HepG2 (cell line): ENCODE measurements around the gene MRPL18. TPM values are rescaled to one million over a fixed set of nuclear protein-coding genes. Genes with fewer than 3 reads are reported as not detected.

ENCODE experiments used
- ARNT2 ChIP-seq: sonication (generic); formaldehyde crosslinking; IDR thresholded peaks from 2 replicates; pipeline ENCODE4 v1.8.0; 2022; ENCODE audit warnings: mild to moderate bottlenecking, low read depth, missing genetic modification reagents, moderate library complexity
- BRCA1 ChIP-seq: sonication (generic); formaldehyde crosslinking; IDR thresholded peaks from 2 replicates; pipeline ENCODE4 v1.4.0; 2020; ENCODE audit warnings: missing genetic modification reagents
- CBX5 ChIP-seq: sonication (generic); formaldehyde crosslinking; IDR thresholded peaks from 2 replicates; pipeline ENCODE4 v1.4.0; 2020; ENCODE audit warnings: missing genetic modification reagents, borderline replicate concordance
- CENPX ChIP-seq: sonication (generic); formaldehyde crosslinking; IDR thresholded peaks from 2 replicates; pipeline ENCODE4 v1.9.0; 2021; ENCODE audit warnings: mild to moderate bottlenecking, missing genetic modification reagents, moderate library complexity
- IKZF1 ChIP-seq: fragments of 450-650 bp; IDR thresholded peaks from 2 replicates; pipeline ENCODE4 v1.7.1; 2016
- ISL2 ChIP-seq: sonication (generic); formaldehyde crosslinking; IDR thresholded peaks from 2 replicates; pipeline ENCODE4 v1.5.0; 2020; ENCODE audit warnings: missing genetic modification reagents
- NFE2L2 ChIP-seq: fragments of 150-350 bp; IDR thresholded peaks from 2 replicates; pipeline ENCODE4 v1.6.1; 2014; ENCODE audit warnings: low read length
- NR2F1 ChIP-seq, 2 experiments: fragments of 450-650 bp in 1 of 2; formaldehyde crosslinking in 1 of 2; IDR thresholded peaks; 2 replicates each; pipeline versions ENCODE4 v1.5.0 to v1.6.1; 2016 to 2020; ENCODE audit warnings: mild to moderate bottlenecking in 1 of 2, missing compliant biosample characterization in 1 of 2, missing genetic modification reagents in 1 of 2, moderate library complexity in 1 of 2
- SRSF9 ChIP-seq: fragments of 200-400 bp; formaldehyde crosslinking; IDR thresholded peaks from 2 replicates; pipeline ENCODE4 v1.6.1; 2018; ENCODE audit warnings: borderline replicate concordance, mild to moderate bottlenecking, low read depth, low read length; ENCODE audit not compliant: insufficient read depth, poor library complexity, severe bottlenecking
- TMF1 ChIP-seq: sonication (generic); formaldehyde crosslinking; IDR thresholded peaks from 2 replicates; pipeline ENCODE4 v1.8.1; 2022; ENCODE audit warnings: low read depth, missing genetic modification reagents
- ZFP37 ChIP-seq: sonication (generic); formaldehyde crosslinking; IDR thresholded peaks from 2 replicates; pipeline ENCODE4 v1.4.0; 2020; ENCODE audit warnings: missing genetic modification reagents, borderline replicate concordance
- ZNF24 ChIP-seq: fragments of 450-650 bp; IDR thresholded peaks from 2 replicates; pipeline ENCODE4 v1.6.1; 2017; ENCODE audit warnings: antibody characterized with exemption, mild to moderate bottlenecking
- ZNF543 ChIP-seq: sonication (generic); formaldehyde crosslinking; IDR thresholded peaks from 2 replicates; pipeline ENCODE4 v1.4.0; 2020; ENCODE audit warnings: mild to moderate bottlenecking, missing genetic modification reagents
- ZNF562 ChIP-seq: sonication (generic); formaldehyde crosslinking; IDR thresholded peaks from 2 replicates; pipeline ENCODE4 v1.8.0; 2022; ENCODE audit warnings: missing genetic modification reagents, borderline replicate concordance
- ZNF674 ChIP-seq: sonication (generic); formaldehyde crosslinking; IDR thresholded peaks from 2 replicates; pipeline ENCODE4 v1.5.0; 2020; ENCODE audit warnings: low read depth, mild to moderate bottlenecking, missing genetic modification reagents
- polyA plus RNA-seq, 8 experiments: library from polyadenylated mRNA; depleted of rRNA in 3 of 8; stranded (reverse) in 7 of 8; unstranded in 1 of 8; fragments of >200 nt; fragmentation: Illumina TruSeq in 4 of 8; extraction: Trizol in 4 of 8; gene quantifications; 2 replicates each; pipeline versions ENCODE4 v1.2.1 to v1.2.3, GENCODE V29; 2011 to 2016; ENCODE audit warnings: low read depth in 4 of 8, missing spikeins in 1 of 8, mixed read lengths in 1 of 8; ENCODE audit not compliant: insufficient read depth in 1 of 8
- total RNA-seq, 5 experiments: library from RNA; depleted of rRNA; stranded (reverse); fragments of >200 nt; fragmentation: Illumina TruSeq; extraction: Trizol; gene quantifications; 2 replicates each; pipeline ENCODE4 v1.2.3, GENCODE V29; 2016; ENCODE audit warnings: low read depth in 1 of 5
- TF ChIP-seq, protein P1 (sequence below): sonication (generic); formaldehyde crosslinking; IDR thresholded peaks from 2 replicates; pipeline ENCODE4 v1.4.0; 2020; ENCODE audit warnings: missing genetic modification reagents
- TF ChIP-seq, protein P2 (sequence below): sonication (generic); formaldehyde crosslinking; IDR thresholded peaks from 2 replicates; pipeline ENCODE4 v1.8.0; 2022; ENCODE audit warnings: mild to moderate bottlenecking, missing genetic modification reagents, borderline replicate concordance
- TF ChIP-seq, protein P3 (sequence below): sonication (generic); formaldehyde crosslinking; IDR thresholded peaks from 2 replicates; pipeline ENCODE4 v1.8.1; 2023; ENCODE audit warnings: missing genetic modification reagents, mild to moderate bottlenecking, borderline replicate concordance
- TF ChIP-seq, protein P4 (sequence below): sonication (generic); formaldehyde crosslinking; IDR thresholded peaks from 2 replicates; pipeline ENCODE4 v1.5.0; 2020; ENCODE audit warnings: missing genetic modification reagents
- TF ChIP-seq, protein P5 (sequence below): sonication (generic); formaldehyde crosslinking; IDR thresholded peaks from 2 replicates; pipeline ENCODE4 v1.4.0; 2020; ENCODE audit warnings: missing genetic modification reagents, mild to moderate bottlenecking, borderline replicate concordance

Gene MRPL18
- total and polyA plus RNA-seq, 2 of the 13 experiments (the other 11 are each of a cell fraction or from before 2014, with no cell fraction given), result 85.6 to 176 TPM

DNA sequence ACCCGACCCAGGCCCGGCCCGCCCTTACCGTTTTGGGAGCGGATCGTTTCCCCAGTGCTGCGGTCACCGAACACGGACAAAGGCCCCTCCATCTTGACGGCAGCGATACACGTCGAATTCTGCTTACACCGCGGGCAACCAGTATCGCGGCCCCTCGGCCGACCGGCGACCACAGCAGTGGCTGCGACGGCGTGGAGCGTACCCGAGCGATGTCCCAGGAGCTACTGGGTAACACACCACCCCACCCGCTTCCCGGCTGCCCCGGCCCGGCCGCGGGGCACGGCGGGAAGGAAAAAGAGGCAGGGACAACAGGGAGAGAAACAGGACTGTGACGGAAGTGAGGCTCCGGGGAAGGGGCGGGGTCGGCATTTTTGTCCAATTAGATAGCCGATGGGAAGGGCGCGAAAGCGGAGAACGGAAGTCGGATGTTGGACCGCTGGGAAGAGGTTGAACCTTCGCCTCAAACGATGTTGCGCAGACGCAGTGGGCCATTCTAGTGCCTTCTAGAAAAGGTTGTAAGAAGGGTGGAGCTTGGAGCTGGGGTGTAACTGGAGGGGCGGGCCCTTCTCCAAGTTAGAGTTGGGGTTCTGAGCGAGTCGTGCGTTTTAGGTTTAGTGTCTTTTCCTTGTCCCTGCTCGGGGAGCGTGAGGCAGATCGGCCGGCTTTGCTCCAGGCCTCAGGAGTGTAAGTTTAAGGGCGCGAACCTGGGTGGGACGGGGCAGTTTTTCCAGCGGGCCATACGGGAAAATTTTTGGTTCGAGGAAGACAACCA is 704 bp upstream of the MRPL18 start, which contains the start of gene TCP1 (continued):
- TF ChIP-seq ZNF543 (CRISPR knock-in tag) (peak; percentile 88; the same call in 1 of the 2 replicates), ZFP37 (CRISPR knock-in tag) (peak; percentile 33; the same call in 1 of the 2 replicates), CBX5 (CRISPR knock-in tag) (peak; percentile 85), ZNF562 (CRISPR knock-in tag) (peak; percentile 74; the same call in 1 of the 2 replicates), IKZF1 (no peak), BRCA1 (CRISPR knock-in tag) (no peak; the same call in 1 of the 2 replicates), ISL2 (CRISPR knock-in tag) (peak; percentile 29; the same call in 1 of the 2 replicates), ZNF24 (no peak), SRSF9 (no peak), ARNT2 (CRISPR knock-in tag) (peak; percentile 68; the same call in 1 of the 2 replicates), CENPX (CRISPR knock-in tag) (no peak), ZNF674 (CRISPR knock-in tag) (no peak), NR2F1 (CRISPR knock-in tag; IDR thresholded peaks at IDR 0.05) (no peak; a peak in 1 of 4 replicates), TMF1 (peak; percentile 83; the same call in 1 of the 2 replicates), NFE2L2 (no peak)
- TF ChIP-seq, protein P1, sequence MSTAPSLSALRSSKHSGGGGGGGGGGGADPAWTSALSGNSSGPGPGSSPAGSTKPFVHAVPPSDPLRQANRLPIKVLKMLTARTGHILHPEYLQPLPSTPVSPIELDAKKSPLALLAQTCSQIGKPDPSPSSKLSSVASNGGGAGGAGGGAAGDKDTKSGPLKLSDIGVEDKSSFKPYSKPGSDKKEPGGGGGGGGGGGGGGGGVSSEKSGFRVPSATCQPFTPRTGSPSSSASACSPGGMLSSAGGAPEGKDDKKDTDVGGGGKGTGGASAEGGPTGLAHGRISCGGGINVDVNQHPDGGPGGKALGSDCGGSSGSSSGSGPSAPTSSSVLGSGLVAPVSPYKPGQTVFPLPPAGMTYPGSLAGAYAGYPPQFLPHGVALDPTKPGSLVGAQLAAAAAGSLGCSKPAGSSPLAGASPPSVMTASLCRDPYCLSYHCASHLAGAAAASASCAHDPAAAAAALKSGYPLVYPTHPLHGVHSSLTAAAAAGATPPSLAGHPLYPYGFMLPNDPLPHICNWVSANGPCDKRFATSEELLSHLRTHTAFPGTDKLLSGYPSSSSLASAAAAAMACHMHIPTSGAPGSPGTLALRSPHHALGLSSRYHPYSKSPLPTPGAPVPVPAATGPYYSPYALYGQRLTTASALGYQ (CRISPR knock-in tag), result 0 out of 2 replicates have a peak, but pooled peaks have one; percentile 9
- TF ChIP-seq, protein P2, sequence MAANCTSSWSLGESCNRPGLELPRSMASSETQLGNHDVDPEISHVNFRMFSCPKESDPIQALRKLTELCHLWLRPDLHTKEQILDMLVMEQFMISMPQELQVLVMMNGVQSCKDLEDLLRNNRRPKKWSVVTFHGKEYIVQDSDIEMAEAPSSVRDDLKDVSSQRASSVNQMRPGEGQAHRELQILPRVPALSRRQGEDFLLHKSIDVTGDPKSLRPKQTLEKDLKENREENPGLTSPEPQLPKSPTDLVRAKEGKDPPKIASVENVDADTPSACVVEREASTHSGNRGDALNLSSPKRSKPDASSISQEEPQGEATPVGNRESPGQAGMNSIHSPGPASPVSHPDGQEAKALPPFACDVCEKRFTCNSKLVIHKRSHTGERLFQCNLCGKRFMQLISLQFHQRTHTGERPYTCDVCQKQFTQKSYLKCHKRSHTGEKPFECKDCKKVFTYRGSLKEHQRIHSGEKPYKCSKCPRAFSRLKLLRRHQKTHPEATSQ (CRISPR knock-in tag), result peak; percentile 99
- TF ChIP-seq, protein P3, sequence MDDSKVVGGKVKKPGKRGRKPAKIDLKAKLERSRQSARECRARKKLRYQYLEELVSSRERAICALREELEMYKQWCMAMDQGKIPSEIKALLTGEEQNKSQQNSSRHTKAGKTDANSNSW (CRISPR knock-in tag), result no peak; the same call in 1 of the 2 replicates
- TF ChIP-seq, protein P4, sequence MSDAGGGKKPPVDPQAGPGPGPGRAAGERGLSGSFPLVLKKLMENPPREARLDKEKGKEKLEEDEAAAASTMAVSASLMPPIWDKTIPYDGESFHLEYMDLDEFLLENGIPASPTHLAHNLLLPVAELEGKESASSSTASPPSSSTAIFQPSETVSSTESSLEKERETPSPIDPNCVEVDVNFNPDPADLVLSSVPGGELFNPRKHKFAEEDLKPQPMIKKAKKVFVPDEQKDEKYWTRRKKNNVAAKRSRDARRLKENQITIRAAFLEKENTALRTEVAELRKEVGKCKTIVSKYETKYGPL (CRISPR knock-in tag), result peak; percentile 23; the same call in 1 of the 2 replicates
- TF ChIP-seq, protein P5, sequence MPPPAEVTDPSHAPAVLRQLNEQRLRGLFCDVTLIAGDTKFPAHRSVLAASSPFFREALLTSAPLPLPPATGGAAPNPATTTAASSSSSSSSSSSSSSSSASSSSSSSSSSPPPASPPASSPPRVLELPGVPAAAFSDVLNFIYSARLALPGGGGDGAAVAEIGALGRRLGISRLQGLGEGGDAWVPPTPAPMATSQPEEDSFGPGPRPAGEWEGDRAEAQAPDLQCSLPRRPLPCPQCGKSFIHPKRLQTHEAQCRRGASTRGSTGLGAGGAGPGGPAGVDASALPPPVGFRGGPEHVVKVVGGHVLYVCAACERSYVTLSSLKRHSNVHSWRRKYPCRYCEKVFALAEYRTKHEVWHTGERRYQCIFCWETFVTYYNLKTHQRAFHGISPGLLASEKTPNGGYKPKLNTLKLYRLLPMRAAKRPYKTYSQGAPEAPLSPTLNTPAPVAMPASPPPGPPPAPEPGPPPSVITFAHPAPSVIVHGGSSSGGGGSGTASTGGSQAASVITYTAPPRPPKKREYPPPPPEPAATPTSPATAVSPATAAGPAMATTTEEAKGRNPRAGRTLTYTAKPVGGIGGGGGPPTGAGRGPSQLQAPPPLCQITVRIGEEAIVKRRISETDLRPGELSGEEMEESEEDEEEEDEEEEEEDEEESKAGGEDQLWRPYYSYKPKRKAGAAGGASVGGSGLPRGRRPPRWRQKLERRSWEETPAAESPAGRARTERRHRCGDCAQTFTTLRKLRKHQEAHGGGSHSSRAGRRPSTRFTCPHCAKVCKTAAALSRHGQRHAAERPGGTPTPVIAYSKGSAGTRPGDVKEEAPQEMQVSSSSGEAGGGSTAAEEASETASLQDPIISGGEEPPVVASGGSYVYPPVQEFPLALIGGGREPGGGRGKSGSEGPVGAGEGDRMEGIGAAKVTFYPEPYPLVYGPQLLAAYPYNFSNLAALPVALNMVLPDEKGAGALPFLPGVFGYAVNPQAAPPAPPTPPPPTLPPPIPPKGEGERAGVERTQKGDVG (CRISPR knock-in tag), result no peak
